Measurements from ENCODE around the gene GABRR3.

DNA sequence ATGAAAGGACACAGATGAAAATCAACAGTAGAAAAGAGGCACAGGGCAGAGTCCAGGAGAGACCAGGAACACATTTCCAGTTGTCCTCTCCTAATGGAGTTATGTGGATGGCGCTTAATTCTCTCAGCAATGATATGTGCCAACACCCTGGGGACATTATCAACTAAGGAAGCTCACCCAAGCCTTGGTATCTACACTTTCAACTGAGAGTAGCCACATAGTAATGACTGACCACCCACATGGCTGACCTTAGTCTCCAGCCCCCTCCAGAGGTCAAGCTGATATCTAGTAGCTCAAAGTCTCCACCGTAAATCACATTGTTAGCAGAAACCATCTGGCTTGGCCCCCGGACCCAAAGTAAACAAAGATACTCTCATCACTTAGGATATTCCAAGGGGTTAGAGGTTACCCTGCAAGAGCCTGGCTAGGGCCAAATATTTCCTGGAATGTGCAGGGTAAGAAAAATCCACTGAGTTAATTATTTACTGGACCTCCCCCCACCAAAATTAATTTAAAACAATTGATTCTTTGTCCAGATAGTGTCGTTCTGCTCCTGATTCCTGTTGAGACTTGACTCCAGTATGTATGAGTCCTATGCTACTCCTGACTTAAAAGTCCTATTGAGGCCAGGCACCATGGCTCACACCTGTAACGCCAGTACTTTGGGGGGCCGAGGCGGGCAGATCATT is 24.8 kb downstream of the GABRR3 start:
- TF ChIP-seq, protein P1, sequence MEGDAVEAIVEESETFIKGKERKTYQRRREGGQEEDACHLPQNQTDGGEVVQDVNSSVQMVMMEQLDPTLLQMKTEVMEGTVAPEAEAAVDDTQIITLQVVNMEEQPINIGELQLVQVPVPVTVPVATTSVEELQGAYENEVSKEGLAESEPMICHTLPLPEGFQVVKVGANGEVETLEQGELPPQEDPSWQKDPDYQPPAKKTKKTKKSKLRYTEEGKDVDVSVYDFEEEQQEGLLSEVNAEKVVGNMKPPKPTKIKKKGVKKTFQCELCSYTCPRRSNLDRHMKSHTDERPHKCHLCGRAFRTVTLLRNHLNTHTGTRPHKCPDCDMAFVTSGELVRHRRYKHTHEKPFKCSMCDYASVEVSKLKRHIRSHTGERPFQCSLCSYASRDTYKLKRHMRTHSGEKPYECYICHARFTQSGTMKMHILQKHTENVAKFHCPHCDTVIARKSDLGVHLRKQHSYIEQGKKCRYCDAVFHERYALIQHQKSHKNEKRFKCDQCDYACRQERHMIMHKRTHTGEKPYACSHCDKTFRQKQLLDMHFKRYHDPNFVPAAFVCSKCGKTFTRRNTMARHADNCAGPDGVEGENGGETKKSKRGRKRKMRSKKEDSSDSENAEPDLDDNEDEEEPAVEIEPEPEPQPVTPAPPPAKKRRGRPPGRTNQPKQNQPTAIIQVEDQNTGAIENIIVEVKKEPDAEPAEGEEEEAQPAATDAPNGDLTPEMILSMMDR (tag by site-specific recombination; IDR thresholded peaks at IDR 0.05), result no peak
- no peak for TF ChIP-seq ZFP37 (tag by site-specific recombination; IDR thresholded peaks at IDR 0.05)
- TF ChIP-seq, protein P2, sequence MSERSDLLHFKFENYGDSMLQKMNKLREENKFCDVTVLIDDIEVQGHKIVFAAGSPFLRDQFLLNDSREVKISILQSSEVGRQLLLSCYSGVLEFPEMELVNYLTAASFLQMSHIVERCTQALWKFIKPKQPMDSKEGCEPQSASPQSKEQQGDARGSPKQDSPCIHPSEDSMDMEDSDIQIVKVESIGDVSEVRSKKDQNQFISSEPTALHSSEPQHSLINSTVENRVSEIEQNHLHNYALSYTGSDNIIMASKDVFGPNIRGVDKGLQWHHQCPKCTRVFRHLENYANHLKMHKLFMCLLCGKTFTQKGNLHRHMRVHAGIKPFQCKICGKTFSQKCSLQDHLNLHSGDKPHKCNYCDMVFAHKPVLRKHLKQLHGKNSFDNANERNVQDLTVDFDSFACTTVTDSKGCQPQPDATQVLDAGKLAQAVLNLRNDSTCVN (tag by site-specific recombination; optimal IDR thresholded peaks at IDR 0.05), result no peak
- TF ChIP-seq, protein P3, sequence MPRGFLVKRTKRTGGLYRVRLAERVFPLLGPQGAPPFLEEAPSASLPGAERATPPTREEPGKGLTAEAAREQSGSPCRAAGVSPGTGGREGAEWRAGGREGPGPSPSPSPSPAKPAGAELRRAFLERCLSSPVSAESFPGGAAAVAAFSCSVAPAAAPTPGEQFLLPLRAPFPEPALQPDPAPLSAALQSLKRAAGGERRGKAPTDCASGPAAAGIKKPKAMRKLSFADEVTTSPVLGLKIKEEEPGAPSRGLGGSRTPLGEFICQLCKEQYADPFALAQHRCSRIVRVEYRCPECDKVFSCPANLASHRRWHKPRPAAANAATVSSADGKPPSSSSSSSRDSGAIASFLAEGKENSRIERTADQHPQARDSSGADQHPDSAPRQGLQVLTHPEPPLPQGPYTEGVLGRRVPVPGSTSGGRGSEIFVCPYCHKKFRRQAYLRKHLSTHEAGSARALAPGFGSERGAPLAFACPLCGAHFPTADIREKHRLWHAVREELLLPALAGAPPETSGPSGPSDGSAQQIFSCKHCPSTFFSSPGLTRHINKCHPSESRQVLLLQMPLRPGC (tag by site-specific recombination; IDR thresholded peaks at IDR 0.05), result no peak
- no peak for TF ChIP-seq ZNF140 (tag by site-specific recombination; IDR thresholded peaks at IDR 0.05)
- TF ChIP-seq ZNF433 (tag by site-specific recombination; IDR thresholded peaks at IDR 0.05; ENCODE audit: low read depth), result no peak
- TF ChIP-seq, protein P4, sequence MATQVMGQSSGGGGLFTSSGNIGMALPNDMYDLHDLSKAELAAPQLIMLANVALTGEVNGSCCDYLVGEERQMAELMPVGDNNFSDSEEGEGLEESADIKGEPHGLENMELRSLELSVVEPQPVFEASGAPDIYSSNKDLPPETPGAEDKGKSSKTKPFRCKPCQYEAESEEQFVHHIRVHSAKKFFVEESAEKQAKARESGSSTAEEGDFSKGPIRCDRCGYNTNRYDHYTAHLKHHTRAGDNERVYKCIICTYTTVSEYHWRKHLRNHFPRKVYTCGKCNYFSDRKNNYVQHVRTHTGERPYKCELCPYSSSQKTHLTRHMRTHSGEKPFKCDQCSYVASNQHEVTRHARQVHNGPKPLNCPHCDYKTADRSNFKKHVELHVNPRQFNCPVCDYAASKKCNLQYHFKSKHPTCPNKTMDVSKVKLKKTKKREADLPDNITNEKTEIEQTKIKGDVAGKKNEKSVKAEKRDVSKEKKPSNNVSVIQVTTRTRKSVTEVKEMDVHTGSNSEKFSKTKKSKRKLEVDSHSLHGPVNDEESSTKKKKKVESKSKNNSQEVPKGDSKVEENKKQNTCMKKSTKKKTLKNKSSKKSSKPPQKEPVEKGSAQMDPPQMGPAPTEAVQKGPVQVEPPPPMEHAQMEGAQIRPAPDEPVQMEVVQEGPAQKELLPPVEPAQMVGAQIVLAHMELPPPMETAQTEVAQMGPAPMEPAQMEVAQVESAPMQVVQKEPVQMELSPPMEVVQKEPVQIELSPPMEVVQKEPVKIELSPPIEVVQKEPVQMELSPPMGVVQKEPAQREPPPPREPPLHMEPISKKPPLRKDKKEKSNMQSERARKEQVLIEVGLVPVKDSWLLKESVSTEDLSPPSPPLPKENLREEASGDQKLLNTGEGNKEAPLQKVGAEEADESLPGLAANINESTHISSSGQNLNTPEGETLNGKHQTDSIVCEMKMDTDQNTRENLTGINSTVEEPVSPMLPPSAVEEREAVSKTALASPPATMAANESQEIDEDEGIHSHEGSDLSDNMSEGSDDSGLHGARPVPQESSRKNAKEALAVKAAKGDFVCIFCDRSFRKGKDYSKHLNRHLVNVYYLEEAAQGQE (tag by site-specific recombination; IDR thresholded peaks at IDR 0.05), result no peak
- TF ChIP-seq ZNF335 (tag by site-specific recombination; conservative IDR thresholded peaks at IDR 0.05), result no peak
- TF ChIP-seq ZBTB1 (tag by site-specific recombination; IDR thresholded peaks at IDR 0.05), result no peak
- TF ChIP-seq ZXDB (tag by site-specific recombination; IDR thresholded peaks at IDR 0.05), result no peak
- no peak for TF ChIP-seq TCF7L2 (IDR thresholded peaks at IDR 0.05; ENCODE audit: borderline replicate concordance, low read depth, low read length)

All from HEK293 (cell line).